ENCODE measurements around the gene TSPAN18.

TSPAN18 gene

DNA sequence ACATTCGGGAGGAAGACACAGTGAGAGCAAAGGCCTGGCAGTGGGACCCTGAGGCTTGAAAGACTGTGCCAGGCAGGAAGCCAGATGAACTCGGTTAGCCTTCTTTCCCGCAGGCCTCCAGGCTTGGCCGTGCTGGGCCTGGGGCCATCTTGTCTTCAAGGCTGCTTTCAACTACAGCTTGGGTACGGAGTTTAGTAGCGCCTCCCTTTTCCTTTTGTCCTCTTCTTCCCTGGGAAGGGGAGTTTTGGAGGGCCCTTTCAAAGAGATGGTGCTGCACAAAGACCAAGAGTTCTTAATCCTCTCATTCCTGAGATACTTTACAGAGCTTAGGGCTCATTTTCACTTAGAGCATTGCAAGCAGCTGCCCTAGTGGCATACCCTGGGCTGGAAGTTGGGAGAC, 136.5 kb downstream of the TSPAN18 start:
- peaks cover 27 to 78% of the 10 kb centered on the region in 2 experiments for H3K27me3 ChIP-seq (ENCODE audit: control insufficient read depth in 1 of 2, insufficient read depth in 1 of 2, low read length in 2 of 2)
- H3K9me3 ChIP-seq (ENCODE audit: control insufficient read depth, low read length): no peaks in the 10 kb centered on the region
- H2AFZ ChIP-seq (ENCODE audit: low read depth, low read length): no peak overlapping the region
- H2BK120ac ChIP-seq (ENCODE audit: low read depth, low read length): peak overlapping the region; percentile 55
- H2AK5ac ChIP-seq (ENCODE audit: low read length, severe bottlenecking): peak overlapping the region; percentile 97
- H3K18ac ChIP-seq (ENCODE audit: low read depth in 1 of 2, low read length in 2 of 2): peak overlapping the region; percentile 23 to 65
- H3K4me1 ChIP-seq (ENCODE audit: control insufficient read depth, insufficient read depth, low read depth, low read length): peaks cover 25% of the 10 kb centered on the region
- no peak overlapping the region for H4K8ac ChIP-seq (ENCODE audit: low read length)
- H3K27ac ChIP-seq (ENCODE audit: low read length, poor library complexity, severe bottlenecking): no peak overlapping the region
- DNase-seq: no peak
- H3K9ac ChIP-seq (ENCODE audit: low read length): no peak overlapping the region
- no peaks in the 10 kb centered on the region for H3K79me1 ChIP-seq (replicated peaks; ENCODE audit: low read length, poor library complexity, severe bottlenecking)
- H2BK15ac ChIP-seq (ENCODE audit: low read depth, poor library complexity, severe bottlenecking): peak overlapping the region; percentile 90
- no peaks in the 10 kb centered on the region for H3K36me3 ChIP-seq (ENCODE audit: control insufficient read depth in 1 of 2, insufficient read depth in 2 of 2, low read depth in 1 of 2, low read length in 2 of 2)
- peak overlapping the region; percentile 84 for H2BK12ac ChIP-seq (ENCODE audit: low read length in 2 of 2)
- no peak overlapping the region for H3K4me3 ChIP-seq (ENCODE audit: insufficient read depth in 1 of 2, low read depth in 1 of 2, low read length in 2 of 2)
- peak overlapping the region; percentile 48 for H4K91ac ChIP-seq (ENCODE audit: low read length)
- peak overlapping the region; percentile 3 for H2BK5ac ChIP-seq (ENCODE audit: low read depth, low read length, poor library complexity, severe bottlenecking)
- H3K4me2 ChIP-seq (ENCODE audit: low read length, poor library complexity, severe bottlenecking): no peak overlapping the region
- H3K23ac ChIP-seq (ENCODE audit: low read length in 2 of 2): no peak overlapping the region
- 94% methylated on average over 4 of the region's 6 CpGs for WGBS
- peak overlapping the region; percentile 41 to 88 for H3K4ac ChIP-seq (ENCODE audit: low read depth in 1 of 2, low read length in 2 of 2)
- H3K14ac ChIP-seq (ENCODE audit: low read length in 2 of 2): no peak overlapping the region

DNA sequence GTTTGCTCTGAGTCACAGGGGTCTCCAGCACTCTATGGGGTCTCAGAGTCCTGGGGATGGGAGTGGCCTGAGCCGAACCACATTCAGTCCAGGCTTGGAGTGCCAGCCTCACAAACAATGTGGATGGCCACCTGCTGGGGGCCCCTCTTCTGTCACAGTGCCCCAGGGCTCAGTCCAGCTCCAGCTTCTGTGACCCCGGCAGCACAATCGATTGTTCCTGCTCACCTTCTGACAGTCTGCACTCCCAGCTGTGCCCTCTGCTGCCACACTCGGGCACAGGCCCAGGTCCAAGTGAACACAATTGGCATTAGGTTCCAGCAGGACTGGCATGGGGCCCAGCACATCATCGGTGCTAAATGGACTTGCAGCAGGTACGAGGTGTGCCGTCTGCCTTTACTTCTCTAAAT, 139.1 kb downstream of the TSPAN18 start:
- 81% methylated on average over 7 of the region's 7 CpGs for WGBS

DNA sequence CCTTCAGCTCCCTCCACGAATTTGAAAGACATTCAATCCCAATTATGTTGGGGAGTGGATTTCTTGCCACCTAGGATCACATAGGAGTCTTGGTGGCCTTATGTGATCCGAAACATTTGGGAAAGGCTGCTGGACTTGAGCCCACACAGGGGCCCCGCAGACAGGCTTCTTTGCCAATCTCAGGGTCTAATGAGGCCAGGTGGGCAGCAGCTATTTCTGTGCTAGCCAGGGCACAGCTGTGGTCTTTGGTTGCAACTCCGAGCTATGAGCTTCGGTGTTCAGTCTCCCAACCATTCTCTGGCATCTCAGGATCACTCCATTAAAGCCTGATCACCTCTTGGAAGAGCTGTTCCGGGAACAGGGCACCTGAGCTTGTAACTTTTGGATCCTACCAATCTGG, 139.5 kb downstream of the TSPAN18 start:
- H3K9ac ChIP-seq (ENCODE audit: low read length): no peak overlapping the region
- no peak overlapping the region for H2BK15ac ChIP-seq (ENCODE audit: low read depth, poor library complexity, severe bottlenecking)
- no peak overlapping the region for H3K14ac ChIP-seq (ENCODE audit: low read length in 2 of 2)
- no peaks in the 10 kb centered on the region for H3K36me3 ChIP-seq (ENCODE audit: control insufficient read depth in 1 of 2, insufficient read depth in 2 of 2, low read depth in 1 of 2, low read length in 2 of 2)
- H3K27ac ChIP-seq (ENCODE audit: low read length, poor library complexity, severe bottlenecking): no peak overlapping the region
- H3K4me2 ChIP-seq (ENCODE audit: low read length, poor library complexity, severe bottlenecking): no peak overlapping the region
- H2BK5ac ChIP-seq (ENCODE audit: low read depth, low read length, poor library complexity, severe bottlenecking): no peak overlapping the region
- H2BK12ac ChIP-seq (ENCODE audit: low read length in 2 of 2): no peak overlapping the region
- H2AFZ ChIP-seq (ENCODE audit: low read depth, low read length): no peak overlapping the region
- 94% methylated on average over 6 of the region's 6 CpGs for WGBS
- no peak overlapping the region for H2BK120ac ChIP-seq (ENCODE audit: low read depth, low read length)
- no peaks in the 10 kb centered on the region for H3K79me1 ChIP-seq (replicated peaks; ENCODE audit: low read length, poor library complexity, severe bottlenecking)
- H4K91ac ChIP-seq (ENCODE audit: low read length): no peak overlapping the region
- H3K9me3 ChIP-seq (ENCODE audit: control insufficient read depth, low read length): no peaks in the 10 kb centered on the region
- peaks cover 9 to 77% of the 10 kb centered on the region in 2 experiments for H3K27me3 ChIP-seq (ENCODE audit: control insufficient read depth in 1 of 2, insufficient read depth in 1 of 2, low read length in 2 of 2)
- no peak overlapping the region for H3K23ac ChIP-seq (ENCODE audit: low read length in 2 of 2)
- no peak overlapping the region for H3K4ac ChIP-seq (ENCODE audit: low read depth in 1 of 2, low read length in 2 of 2)
- DNase-seq: no peak
- no peak overlapping the region for H3K18ac ChIP-seq (ENCODE audit: low read depth in 1 of 2, low read length in 2 of 2)
- H2AK5ac ChIP-seq (ENCODE audit: low read length, severe bottlenecking): no peak overlapping the region
- H4K8ac ChIP-seq (ENCODE audit: low read length): no peak overlapping the region
- peaks cover 24% of the 10 kb centered on the region for H3K4me1 ChIP-seq (ENCODE audit: control insufficient read depth, insufficient read depth, low read depth, low read length)
- no peak overlapping the region for H3K4me3 ChIP-seq (ENCODE audit: insufficient read depth in 1 of 2, low read depth in 1 of 2, low read length in 2 of 2)

More for the DNA sequence above, 139.1 kb downstream of the TSPAN18 start:
- H3K4me1 ChIP-seq (ENCODE audit: control insufficient read depth, insufficient read depth, low read depth, low read length): peaks cover 26% of the 10 kb centered on the region
- H3K14ac ChIP-seq (ENCODE audit: low read length in 2 of 2): no peak overlapping the region
- H2AFZ ChIP-seq (ENCODE audit: low read depth, low read length): no peak overlapping the region
- no peaks in the 10 kb centered on the region for H3K36me3 ChIP-seq (ENCODE audit: control insufficient read depth in 1 of 2, insufficient read depth in 2 of 2, low read depth in 1 of 2, low read length in 2 of 2)
- no peak overlapping the region for H3K4me2 ChIP-seq (ENCODE audit: low read length, poor library complexity, severe bottlenecking)
- peak overlapping the region in 1 of 2 experiments; percentile 29 for H2BK12ac ChIP-seq (ENCODE audit: low read length in 2 of 2)
- no peak overlapping the region for H2BK15ac ChIP-seq (ENCODE audit: low read depth, poor library complexity, severe bottlenecking)
- no peak overlapping the region for H4K8ac ChIP-seq (ENCODE audit: low read length)
- H3K18ac ChIP-seq (ENCODE audit: low read depth in 1 of 2, low read length in 2 of 2): peak overlapping the region in 1 of 2 experiments; percentile 3
- no peak overlapping the region for H3K9ac ChIP-seq (ENCODE audit: low read length)
- peaks cover 9 to 75% of the 10 kb centered on the region in 2 experiments for H3K27me3 ChIP-seq (ENCODE audit: control insufficient read depth in 1 of 2, insufficient read depth in 1 of 2, low read length in 2 of 2)
- no peak overlapping the region for H3K4ac ChIP-seq (ENCODE audit: low read depth in 1 of 2, low read length in 2 of 2)
- peak overlapping the region; percentile 18 for H4K91ac ChIP-seq (ENCODE audit: low read length)
- H3K27ac ChIP-seq (ENCODE audit: low read length, poor library complexity, severe bottlenecking): no peak overlapping the region
- H3K9me3 ChIP-seq (ENCODE audit: control insufficient read depth, low read length): no peaks in the 10 kb centered on the region
- H3K23ac ChIP-seq (ENCODE audit: low read length in 2 of 2): no peak overlapping the region
- peak overlapping the region; percentile 12 for H2AK5ac ChIP-seq (ENCODE audit: low read length, severe bottlenecking)
- no peak overlapping the region for H2BK5ac ChIP-seq (ENCODE audit: low read depth, low read length, poor library complexity, severe bottlenecking)
- no peak for DNase-seq
- no peaks in the 10 kb centered on the region for H3K79me1 ChIP-seq (replicated peaks; ENCODE audit: low read length, poor library complexity, severe bottlenecking)
- H2BK120ac ChIP-seq (ENCODE audit: low read depth, low read length): no peak overlapping the region
- H3K4me3 ChIP-seq (ENCODE audit: insufficient read depth in 1 of 2, low read depth in 1 of 2, low read length in 2 of 2): no peak overlapping the region

DNA sequence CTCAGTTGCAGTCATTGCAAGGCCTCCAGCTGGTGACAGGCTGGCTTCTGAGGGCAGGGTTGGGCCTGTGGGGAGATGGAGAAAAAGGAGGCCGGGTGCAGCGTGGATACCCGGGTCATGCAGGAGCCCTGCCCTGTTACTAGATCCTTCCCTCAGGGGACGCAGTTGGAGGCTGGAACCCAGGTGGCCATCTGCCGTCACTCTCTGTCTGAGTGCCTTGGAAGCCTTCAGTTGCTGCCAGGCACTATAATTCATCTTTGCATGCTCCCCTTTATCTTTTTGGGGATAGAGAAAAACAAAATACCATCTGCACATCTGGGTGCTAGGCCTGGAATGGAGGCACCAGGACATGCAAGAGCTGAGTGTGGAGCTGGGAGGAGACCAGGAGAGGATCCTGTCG, 141.3 kb downstream of the TSPAN18 start:
- DNase-seq: no peak
- Histone ChIP-seq H3K14ac (ENCODE audit: low read length in 2 of 2) (no peak overlapping the region), H4K8ac (ENCODE audit: low read length) (no peak overlapping the region), H3K9me3 (ENCODE audit: control insufficient read depth, low read length) (no peaks in the 10 kb centered on the region), H3K36me3 (ENCODE audit: control insufficient read depth in 1 of 2, insufficient read depth in 2 of 2, low read depth in 1 of 2, low read length in 2 of 2) (no peaks in the 10 kb centered on the region), H2BK12ac (ENCODE audit: low read length in 2 of 2) (no peak overlapping the region), H2AFZ (ENCODE audit: low read depth, low read length) (no peak overlapping the region), H2BK120ac (ENCODE audit: low read depth, low read length) (no peak overlapping the region), H3K27me3 (ENCODE audit: control insufficient read depth in 1 of 2, insufficient read depth in 1 of 2, low read length in 2 of 2) (peaks cover 17 to 86% of the 10 kb centered on the region in 2 experiments), H3K27ac (ENCODE audit: low read length, poor library complexity, severe bottlenecking) (no peak overlapping the region), H3K18ac (ENCODE audit: low read depth in 1 of 2, low read length in 2 of 2) (no peak overlapping the region), H4K91ac (ENCODE audit: low read length) (no peak overlapping the region), H3K4ac (ENCODE audit: low read depth in 1 of 2, low read length in 2 of 2) (no peak overlapping the region), H3K4me3 (ENCODE audit: insufficient read depth in 1 of 2, low read depth in 1 of 2, low read length in 2 of 2) (no peak overlapping the region), H3K4me1 (ENCODE audit: control insufficient read depth, insufficient read depth, low read depth, low read length) (peaks cover 11% of the 10 kb centered on the region), H2BK5ac (ENCODE audit: low read depth, low read length, poor library complexity, severe bottlenecking) (no peak overlapping the region), H3K4me2 (ENCODE audit: low read length, poor library complexity, severe bottlenecking) (no peak overlapping the region), H3K79me1 (replicated peaks; ENCODE audit: low read length, poor library complexity, severe bottlenecking) (no peaks in the 10 kb centered on the region), H2AK5ac (ENCODE audit: low read length, severe bottlenecking) (no peak overlapping the region), H2BK15ac (ENCODE audit: low read depth, poor library complexity, severe bottlenecking) (no peak overlapping the region), H3K23ac (ENCODE audit: low read length in 2 of 2) (no peak overlapping the region), H3K9ac (ENCODE audit: low read length) (no peak overlapping the region)
- 97% methylated on average over 6 of the region's 6 CpGs for WGBS

Data from mesenchymal stem cell (in vitro differentiated cells and primary cell).